ENCODE measurements around the gene LRP5. TPM values are rescaled to one million over a fixed set of nuclear protein-coding genes. Genes with fewer than 3 reads are reported as not detected.
"Not testable (repeated sequence)": the region's sequence is repeated elsewhere in the genome, so short reads cannot be mapped to it uniquely, and the experiment has no call there.

LRP5 gene
- polyA plus RNA-seq, 4 donors: 39.4 to 58.3 (median 44.3) TPM

GRCh38 chr11:68343761-68344256 lies 31.4 kb downstream of the LRP5 start:
- no peak for DNase-seq (ENCODE audit: low read depth in 4 of 4, low spot score in 3 of 4)

GRCh38 chr11:68344821-68345220 lies 32.4 kb downstream of the LRP5 start:
- not testable (repeated sequence) for DNase-seq (ENCODE audit: low read depth in 4 of 4, low spot score in 3 of 4)

- no peak for DNase-seq (ENCODE audit: low read depth in 4 of 4, low spot score in 3 of 4)
Observed at GRCh38 chr11:68345776-68346461, 33.5 kb downstream of the LRP5 start.

GRCh38 chr11:68346462-68346790 lies 34.0 kb downstream of the LRP5 start:
- no peak for DNase-seq (ENCODE audit: low read depth in 4 of 4, low spot score in 3 of 4)

GRCh38 chr11:68347345-68347744 lies 35.0 kb downstream of the LRP5 start:
- no peak for DNase-seq (ENCODE audit: low read depth in 4 of 4, low spot score in 3 of 4)

GRCh38 chr11:68347841-68348240 lies 35.5 kb downstream of the LRP5 start:
- no peak for DNase-seq (ENCODE audit: low read depth in 4 of 4, low spot score in 3 of 4)

- no peak for DNase-seq (ENCODE audit: low read depth in 4 of 4, low spot score in 3 of 4)
Observed at GRCh38 chr11:68349461-68350249, 37.3 kb downstream of the LRP5 start.

GRCh38 chr11:68350759-68351449 lies 38.5 kb downstream of the LRP5 start:
- no peak for DNase-seq (ENCODE audit: low read depth in 4 of 4, low spot score in 3 of 4)

GRCh38 chr11:68351450-68352275 lies 39.3 kb downstream of the LRP5 start:
- DNase-seq (ENCODE audit: low read depth in 4 of 4, low spot score in 3 of 4): no peak

- no peak for DNase-seq (ENCODE audit: low read depth in 4 of 4, low spot score in 3 of 4)
Observed at GRCh38 chr11:68352591-68352990, 40.2 kb downstream of the LRP5 start.

- DNase-seq (ENCODE audit: low read depth in 4 of 4, low spot score in 3 of 4): no peak
Observed at GRCh38 chr11:68353118-68353517, 40.7 kb downstream of the LRP5 start.

- no peak for DNase-seq (ENCODE audit: low read depth in 4 of 4, low spot score in 3 of 4)
Observed at GRCh38 chr11:68353669-68354068, 41.3 kb downstream of the LRP5 start.

- DNase-seq (ENCODE audit: low read depth in 4 of 4, low spot score in 3 of 4): no peak
Observed at GRCh38 chr11:68354148-68354872, 41.9 kb downstream of the LRP5 start.

GRCh38 chr11:68355471-68355870 lies 43.1 kb downstream of the LRP5 start:
- DNase-seq (ENCODE audit: low read depth in 4 of 4, low spot score in 3 of 4): no peak

GRCh38 chr11:68357568-68357967 lies 45.2 kb downstream of the LRP5 start:
- DNase-seq (ENCODE audit: low read depth in 4 of 4, low spot score in 3 of 4): no peak

GRCh38 chr11:68358416-68358815 lies 46.0 kb downstream of the LRP5 start:
- no peak for DNase-seq (ENCODE audit: low read depth in 4 of 4, low spot score in 3 of 4)

- no peak for DNase-seq (ENCODE audit: low read depth in 4 of 4, low spot score in 3 of 4)
Observed at GRCh38 chr11:68361702-68362101, 49.3 kb downstream of the LRP5 start.

- no peak for DNase-seq (ENCODE audit: low read depth in 4 of 4, low spot score in 3 of 4)
Observed at GRCh38 chr11:68362801-68363379, 50.5 kb downstream of the LRP5 start.

GRCh38 chr11:68363776-68364175 lies 51.4 kb downstream of the LRP5 start:
- no peak for DNase-seq (ENCODE audit: low read depth in 4 of 4, low spot score in 3 of 4)

GRCh38 chr11:68364581-68364980 lies 52.2 kb downstream of the LRP5 start:
- no peak for DNase-seq (ENCODE audit: low read depth in 4 of 4, low spot score in 3 of 4)
